Caco-2 (cell line): ENCODE results near the gene HMG20A. TPM values are rescaled to one million over a fixed set of nuclear protein-coding genes. Genes with fewer than 3 reads are reported as not detected.

Experiments used
- BruUV-seq: library from RNA; stranded (reverse); fragments of 400-500 nt; replicated peaks from 2 replicates; lab custom pipeline; 2021; lab: Mats Ljungman, UMichigan
- CTCF ChIA-PET: fragments of 300-600 bp; sonication (Branson Sonifier 250); formaldehyde crosslinking; loops from one replicate; lab custom pipeline; 2022; ENCODE audit warnings: antibody characterized with exemption; lab: Charles Lee
- POLR2A ChIA-PET: fragments of 300-600 bp; sonication (Branson Sonifier 250); formaldehyde crosslinking; loops from one replicate; lab custom pipeline; 2022; ENCODE audit warnings: antibody characterized with exemption; lab: Charles Lee
- DNase-seq, 2 experiments: peaks; one replicate each; pipeline versions ENCODE4 v3.0.0 to v3.0.0-alpha.2; 2020 to 2022
- H3K27me3 ChIP-seq: replicated peaks from 2 replicates; pipeline ENCODE4 v1.6.0; 2011; ENCODE audit warnings: low read length; ENCODE audit not compliant: control insufficient read depth, insufficient read depth
- H3K36me3 ChIP-seq: 2 replicates; pipeline ENCODE4 v1.5.1; 2011; ENCODE audit warnings: low read length; ENCODE audit not compliant: control insufficient read depth, insufficient read depth
- H3K4me1 ChIP-seq: fragments of 250-450 bp; sonication (Bioruptor Pico); 2 replicates; pipeline ENCODE4 v1.5.1; 2020; ENCODE audit warnings: mild to moderate bottlenecking
- H3K4me3 ChIP-seq: 2 replicates; pipeline ENCODE4 v1.5.1; 2011; ENCODE audit warnings: low read depth, mild to moderate bottlenecking, control low read depth, low read length
- H3K9me3 ChIP-seq: fragments of 250-450 bp; sonication (Bioruptor Pico); 2 replicates; pipeline ENCODE4 v1.5.1; 2020; ENCODE audit warnings: mild to moderate bottlenecking, moderate library complexity
- H3K27ac Mint-ChIP-seq: one replicate; pipeline ENCODE4 v1.8.0; 2022; ENCODE audit warnings: mixed read lengths; ENCODE audit not compliant: unreplicated experiment
- H3K27me3 Mint-ChIP-seq: one replicate; pipeline ENCODE4 v1.8.0; 2022; ENCODE audit warnings: mixed read lengths; ENCODE audit not compliant: insufficient read depth, unreplicated experiment
- H3K36me3 Mint-ChIP-seq: one replicate; pipeline ENCODE4 v1.8.0; 2022; ENCODE audit warnings: mild to moderate bottlenecking, mixed read lengths; ENCODE audit not compliant: insufficient read depth, unreplicated experiment
- H3K4me1 Mint-ChIP-seq: one replicate; pipeline ENCODE4 v1.8.0; 2022; ENCODE audit warnings: low read depth, mixed read lengths; ENCODE audit not compliant: unreplicated experiment
- H3K4me3 Mint-ChIP-seq: one replicate; pipeline ENCODE4 v1.8.0; 2022; ENCODE audit warnings: mild to moderate bottlenecking, moderate library complexity, mixed read lengths; ENCODE audit not compliant: unreplicated experiment
- H3K9me3 Mint-ChIP-seq: one replicate; pipeline ENCODE4 v1.8.0; 2022; ENCODE audit warnings: mixed read lengths; ENCODE audit not compliant: unreplicated experiment
- intact Hi-C: fragments of 100-400 bp; cut with micrococcal nuclease; formaldehyde crosslinking; loops from one replicate; pipeline ENCODE4 v1.10.0; 2022; ENCODE audit not compliant: unreplicated experiment
- total RNA-seq: library from RNA; stranded (reverse); gene quantifications from 2 replicates; pipeline ENCODE4 v1.2.3, GENCODE V29; 2022
- TF ChIP-seq, protein P1 (sequence below), 2 experiments: fragments of 200-600 bp in 1 of 2; IDR thresholded peaks; 1 replicate in 1 of 2; 2 replicates in 1 of 2; pipeline versions ENCODE4 v1.5.1 to v1.8.0; 2011 to 2022; ENCODE audit warnings: antibody characterized with exemption in 1 of 2, control low read depth in 1 of 2, inconsistent platforms in 1 of 2, low read depth in 1 of 2, low read length in 1 of 2, mild to moderate bottlenecking in 1 of 2, moderate library complexity in 1 of 2; ENCODE audit not compliant: insufficient read depth in 1 of 2, severe bottlenecking in 1 of 2, unreplicated experiment in 1 of 2

Gene HMG20A
- total RNA-seq, 1 experiment from 2014 or later = 34.0 TPM

DNA sequence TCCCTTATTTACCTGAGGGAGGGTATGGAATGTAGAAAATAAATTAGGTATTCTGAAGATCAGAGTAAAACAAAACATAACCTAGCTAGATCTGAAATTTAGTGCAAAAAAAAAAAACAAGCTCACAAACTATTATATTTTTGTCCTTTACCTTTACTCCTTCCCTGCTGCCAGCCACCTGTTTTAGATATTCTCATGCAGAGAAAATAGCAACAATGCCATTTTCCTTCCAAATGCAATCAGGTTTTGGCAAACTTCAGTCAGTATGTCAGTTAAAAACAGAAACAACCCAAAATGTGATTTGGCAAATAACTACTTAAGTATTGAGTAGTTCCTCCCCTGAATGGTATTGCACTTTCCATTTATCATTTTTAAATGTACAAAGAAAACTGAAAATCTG, 36.6 kb upstream of the HMG20A start:
- Histone ChIP-seq H3K4me3 (no peak overlapping the region), H3K27me3 (no peaks in the 10 kb centered on the region), H3K36me3 (no peaks in the 10 kb centered on the region; the same call in 1 of the 2 replicates), H3K4me1 (no peaks in the 10 kb centered on the region), H3K9me3 (no peaks in the 10 kb centered on the region)
- no peaks in the 10 kb centered on the region for H3K4me1 Mint-ChIP-seq
- TF ChIP-seq, protein P1, sequence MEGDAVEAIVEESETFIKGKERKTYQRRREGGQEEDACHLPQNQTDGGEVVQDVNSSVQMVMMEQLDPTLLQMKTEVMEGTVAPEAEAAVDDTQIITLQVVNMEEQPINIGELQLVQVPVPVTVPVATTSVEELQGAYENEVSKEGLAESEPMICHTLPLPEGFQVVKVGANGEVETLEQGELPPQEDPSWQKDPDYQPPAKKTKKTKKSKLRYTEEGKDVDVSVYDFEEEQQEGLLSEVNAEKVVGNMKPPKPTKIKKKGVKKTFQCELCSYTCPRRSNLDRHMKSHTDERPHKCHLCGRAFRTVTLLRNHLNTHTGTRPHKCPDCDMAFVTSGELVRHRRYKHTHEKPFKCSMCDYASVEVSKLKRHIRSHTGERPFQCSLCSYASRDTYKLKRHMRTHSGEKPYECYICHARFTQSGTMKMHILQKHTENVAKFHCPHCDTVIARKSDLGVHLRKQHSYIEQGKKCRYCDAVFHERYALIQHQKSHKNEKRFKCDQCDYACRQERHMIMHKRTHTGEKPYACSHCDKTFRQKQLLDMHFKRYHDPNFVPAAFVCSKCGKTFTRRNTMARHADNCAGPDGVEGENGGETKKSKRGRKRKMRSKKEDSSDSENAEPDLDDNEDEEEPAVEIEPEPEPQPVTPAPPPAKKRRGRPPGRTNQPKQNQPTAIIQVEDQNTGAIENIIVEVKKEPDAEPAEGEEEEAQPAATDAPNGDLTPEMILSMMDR (IDR thresholded peaks at IDR 0.05; ENCODE audit: insufficient read depth in 1 of 2, low read depth in 1 of 2, low read length in 1 of 2, severe bottlenecking in 1 of 2, unreplicated experiment in 1 of 2) = no peak
- no peaks in the 10 kb centered on the region for H3K9me3 Mint-ChIP-seq
- no peak overlapping the region for H3K27ac Mint-ChIP-seq
- H3K36me3 Mint-ChIP-seq = no peaks in the 10 kb centered on the region
- DNase-seq = no peak
- intact Hi-C loops = no loop called here
- H3K27me3 Mint-ChIP-seq = no peaks in the 10 kb centered on the region
- ChIA-PET CTCF (no interaction called here), POLR2A (no interaction called here)
- no TSS peak for BruUV-seq
- no peak overlapping the region for H3K4me3 Mint-ChIP-seq

DNA sequence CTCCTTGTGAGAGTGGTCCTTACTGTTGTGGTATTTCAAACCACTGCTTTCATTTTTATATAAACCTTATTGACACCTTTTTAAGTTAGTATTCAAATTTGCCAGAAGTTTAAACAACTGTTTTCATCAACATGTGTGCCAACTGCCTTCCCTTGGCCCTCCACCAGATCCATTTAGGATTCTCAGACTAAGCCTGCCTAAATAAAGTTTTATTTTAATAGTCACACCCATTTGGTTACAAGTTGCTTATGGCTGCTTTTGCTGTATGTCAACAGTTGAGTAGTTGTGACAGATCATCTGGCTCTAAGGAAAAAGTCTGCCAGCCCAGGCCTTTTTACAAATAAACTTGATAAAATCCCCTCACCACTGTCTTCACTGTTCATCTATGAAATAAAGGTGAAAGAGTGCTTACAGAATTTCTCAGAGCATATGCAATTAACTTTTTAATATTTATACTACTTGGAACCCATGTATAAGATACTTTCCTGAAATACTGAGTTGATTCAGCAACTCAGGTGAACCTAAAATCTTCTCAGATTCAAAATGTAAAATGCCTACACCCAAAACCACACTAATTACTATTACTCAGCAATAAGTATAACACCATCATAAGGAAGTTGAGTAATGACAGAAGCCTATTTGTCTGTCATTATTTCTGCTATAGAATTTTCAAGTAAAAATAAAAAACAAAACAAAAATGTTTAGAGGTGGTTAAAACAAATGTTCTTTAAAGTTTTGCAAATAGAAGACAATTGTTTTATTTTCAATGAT, 35.9 kb upstream of the HMG20A start:
- Histone ChIP-seq H3K4me3 (no peak overlapping the region), H3K36me3 (no peaks in the 10 kb centered on the region; the same call in 1 of the 2 replicates), H3K9me3 (no peaks in the 10 kb centered on the region), H3K27me3 (no peaks in the 10 kb centered on the region), H3K4me1 (no peaks in the 10 kb centered on the region)
- no peaks in the 10 kb centered on the region for H3K4me1 Mint-ChIP-seq
- no peak overlapping the region for H3K4me3 Mint-ChIP-seq
- no peaks in the 10 kb centered on the region for H3K27me3 Mint-ChIP-seq
- no TSS peak for BruUV-seq
- H3K27ac Mint-ChIP-seq = no peak overlapping the region
- no peak for DNase-seq
- no peaks in the 10 kb centered on the region for H3K9me3 Mint-ChIP-seq
- no peaks in the 10 kb centered on the region for H3K36me3 Mint-ChIP-seq
- POLR2A ChIA-PET = no interaction called here
- CTCF ChIA-PET = no interaction called here
- intact Hi-C loops = no loop called here
- TF ChIP-seq, protein P1 (IDR thresholded peaks at IDR 0.05; ENCODE audit: insufficient read depth in 1 of 2, low read depth in 1 of 2, low read length in 1 of 2, severe bottlenecking in 1 of 2, unreplicated experiment in 1 of 2) = no peak

DNA sequence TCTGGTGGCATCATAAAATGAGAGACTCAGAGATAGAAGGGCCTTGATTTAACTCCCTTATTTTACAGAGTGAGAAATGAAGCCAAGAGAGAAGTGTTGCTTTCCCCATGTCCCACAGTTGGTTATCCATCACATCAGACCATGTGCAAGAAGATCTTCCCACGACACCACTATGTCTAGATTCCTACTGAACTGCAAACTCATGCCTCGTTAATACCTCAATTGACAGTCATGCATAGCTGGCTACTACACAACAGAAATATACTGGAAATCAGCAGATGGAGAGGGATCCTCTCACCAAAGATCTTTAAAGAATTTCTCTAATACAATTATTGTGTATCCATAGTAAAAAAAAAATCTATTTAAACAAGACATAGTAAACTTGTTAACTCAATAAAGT, 34.1 kb upstream of the HMG20A start:
- Mint-ChIP-seq H3K4me1 (no peaks in the 10 kb centered on the region), H3K4me3 (no peak overlapping the region), H3K36me3 (no peaks in the 10 kb centered on the region), H3K9me3 (no peaks in the 10 kb centered on the region), H3K27me3 (no peaks in the 10 kb centered on the region), H3K27ac (no peak overlapping the region)
- no TSS peak for BruUV-seq
- no peak overlapping the region for H3K4me3 ChIP-seq
- intact Hi-C loops = no loop called here
- H3K27me3 ChIP-seq = no peaks in the 10 kb centered on the region
- CTCF ChIA-PET = no interaction called here
- no peaks in the 10 kb centered on the region for H3K9me3 ChIP-seq
- POLR2A ChIA-PET = no interaction called here
- TF ChIP-seq, protein P1 (IDR thresholded peaks at IDR 0.05; ENCODE audit: insufficient read depth in 1 of 2, low read depth in 1 of 2, low read length in 1 of 2, severe bottlenecking in 1 of 2, unreplicated experiment in 1 of 2) = no peak
- H3K4me1 ChIP-seq = no peaks in the 10 kb centered on the region
- no peaks in the 10 kb centered on the region; the same call in 1 of the 2 replicates for H3K36me3 ChIP-seq
- no peak for DNase-seq
